HEK293 (cell line): Measurements from ENCODE around the gene AKTIP.

Source experiments
- CTCF ChIP-seq: fragments of 450-650 bp; formaldehyde crosslinking; IDR thresholded peaks from 2 replicates; pipeline ENCODE4 v1.5.1; 2016; ENCODE audit warnings: missing biosample characterization, missing genetic modification characterization
- ZBTB21 ChIP-seq: fragments of 450-650 bp; formaldehyde crosslinking; IDR thresholded peaks from 2 replicates; pipeline ENCODE4 v1.5.1; 2017; ENCODE audit warnings: missing biosample characterization, missing genetic modification characterization
- ZNF121 ChIP-seq: fragments of 450-650 bp; formaldehyde crosslinking; IDR thresholded peaks from 2 replicates; pipeline ENCODE4 v1.5.1; 2016; ENCODE audit warnings: missing biosample characterization, missing genetic modification characterization
- ZNF140 ChIP-seq: fragments of 450-650 bp; formaldehyde crosslinking; IDR thresholded peaks from 2 replicates; pipeline ENCODE4 v1.5.1; 2016; ENCODE audit warnings: missing biosample characterization, missing genetic modification characterization
- ZNF274 ChIP-seq, 2 experiments: fragments of 200-500 bp in 1 of 2; fragments of 450-650 bp in 1 of 2; sonication (Bioruptor generic) in 1 of 2; formaldehyde crosslinking in 1 of 2; IDR thresholded peaks; 2 replicates each; pipeline versions ENCODE4 v1.5.1 to v1.6.1; 2014 to 2016; ENCODE audit warnings: borderline replicate concordance in 1 of 2, inconsistent platforms in 1 of 2, low read length in 1 of 2, missing biosample characterization in 1 of 2, missing genetic modification characterization in 1 of 2
- ZNF324 ChIP-seq: fragments of 450-650 bp; formaldehyde crosslinking; IDR thresholded peaks from 2 replicates; pipeline ENCODE4 v1.5.1; 2016; ENCODE audit warnings: missing biosample characterization, missing genetic modification characterization
- ZNF530 ChIP-seq: fragments of 450-650 bp; formaldehyde crosslinking; IDR thresholded peaks from 2 replicates; pipeline ENCODE4 v1.5.1; 2016; ENCODE audit warnings: low read depth, missing biosample characterization, missing genetic modification characterization
- ZNF660 ChIP-seq: fragments of 450-650 bp; IDR thresholded peaks from 2 replicates; pipeline ENCODE4 v1.5.1; 2018; ENCODE audit warnings: missing biosample characterization, mild to moderate bottlenecking, missing genetic modification characterization
- TF ChIP-seq, protein P1 (sequence below): fragments of 450-650 bp; formaldehyde crosslinking; IDR thresholded peaks from 2 replicates; pipeline ENCODE4 v1.5.1; 2016; ENCODE audit warnings: missing biosample characterization, missing genetic modification characterization
- TF ChIP-seq, protein P2 (sequence below): fragments of 450-650 bp; formaldehyde crosslinking; IDR thresholded peaks from 2 replicates; pipeline ENCODE4 v1.5.1; 2016; ENCODE audit warnings: missing biosample characterization, missing genetic modification characterization, low read depth

DNA sequence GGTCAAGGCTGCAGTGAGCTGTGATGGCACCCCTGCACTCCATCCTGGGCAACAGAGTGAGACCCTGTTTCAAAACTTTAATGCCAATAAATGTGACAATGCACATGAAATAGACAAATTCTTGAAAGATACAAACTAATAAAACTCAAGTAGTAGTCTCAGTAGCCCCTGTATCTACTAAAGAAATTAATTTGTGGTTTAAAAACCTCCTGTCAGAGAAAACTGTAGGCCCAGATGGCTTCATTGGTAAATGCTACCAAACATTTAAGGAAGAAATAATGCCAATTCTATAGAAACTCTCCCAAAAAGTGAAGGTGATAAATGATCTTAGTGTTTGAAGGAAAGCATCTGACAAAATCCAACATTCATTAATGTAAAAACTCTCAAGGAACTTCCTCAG is 16.8 kb downstream of the AKTIP start:
- TF ChIP-seq ZNF324 (tag by site-specific recombination) (no peak), CTCF (tag by site-specific recombination) (no peak), ZNF121 (tag by site-specific recombination) (no peak), ZNF660 (tag by site-specific recombination) (no peak), ZBTB21 (tag by site-specific recombination) (no peak), ZNF530 (tag by site-specific recombination) (no peak), ZNF274 (IDR thresholded peaks at IDR 0.05; ENCODE audit: low read length) (no peak), ZNF274 (tag by site-specific recombination; IDR thresholded peaks at IDR 0.05; ENCODE audit: borderline replicate concordance) (no peak), ZNF140 (tag by site-specific recombination) (no peak)
- TF ChIP-seq, protein P1, sequence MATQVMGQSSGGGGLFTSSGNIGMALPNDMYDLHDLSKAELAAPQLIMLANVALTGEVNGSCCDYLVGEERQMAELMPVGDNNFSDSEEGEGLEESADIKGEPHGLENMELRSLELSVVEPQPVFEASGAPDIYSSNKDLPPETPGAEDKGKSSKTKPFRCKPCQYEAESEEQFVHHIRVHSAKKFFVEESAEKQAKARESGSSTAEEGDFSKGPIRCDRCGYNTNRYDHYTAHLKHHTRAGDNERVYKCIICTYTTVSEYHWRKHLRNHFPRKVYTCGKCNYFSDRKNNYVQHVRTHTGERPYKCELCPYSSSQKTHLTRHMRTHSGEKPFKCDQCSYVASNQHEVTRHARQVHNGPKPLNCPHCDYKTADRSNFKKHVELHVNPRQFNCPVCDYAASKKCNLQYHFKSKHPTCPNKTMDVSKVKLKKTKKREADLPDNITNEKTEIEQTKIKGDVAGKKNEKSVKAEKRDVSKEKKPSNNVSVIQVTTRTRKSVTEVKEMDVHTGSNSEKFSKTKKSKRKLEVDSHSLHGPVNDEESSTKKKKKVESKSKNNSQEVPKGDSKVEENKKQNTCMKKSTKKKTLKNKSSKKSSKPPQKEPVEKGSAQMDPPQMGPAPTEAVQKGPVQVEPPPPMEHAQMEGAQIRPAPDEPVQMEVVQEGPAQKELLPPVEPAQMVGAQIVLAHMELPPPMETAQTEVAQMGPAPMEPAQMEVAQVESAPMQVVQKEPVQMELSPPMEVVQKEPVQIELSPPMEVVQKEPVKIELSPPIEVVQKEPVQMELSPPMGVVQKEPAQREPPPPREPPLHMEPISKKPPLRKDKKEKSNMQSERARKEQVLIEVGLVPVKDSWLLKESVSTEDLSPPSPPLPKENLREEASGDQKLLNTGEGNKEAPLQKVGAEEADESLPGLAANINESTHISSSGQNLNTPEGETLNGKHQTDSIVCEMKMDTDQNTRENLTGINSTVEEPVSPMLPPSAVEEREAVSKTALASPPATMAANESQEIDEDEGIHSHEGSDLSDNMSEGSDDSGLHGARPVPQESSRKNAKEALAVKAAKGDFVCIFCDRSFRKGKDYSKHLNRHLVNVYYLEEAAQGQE (tag by site-specific recombination) = no peak
- TF ChIP-seq, protein P2, sequence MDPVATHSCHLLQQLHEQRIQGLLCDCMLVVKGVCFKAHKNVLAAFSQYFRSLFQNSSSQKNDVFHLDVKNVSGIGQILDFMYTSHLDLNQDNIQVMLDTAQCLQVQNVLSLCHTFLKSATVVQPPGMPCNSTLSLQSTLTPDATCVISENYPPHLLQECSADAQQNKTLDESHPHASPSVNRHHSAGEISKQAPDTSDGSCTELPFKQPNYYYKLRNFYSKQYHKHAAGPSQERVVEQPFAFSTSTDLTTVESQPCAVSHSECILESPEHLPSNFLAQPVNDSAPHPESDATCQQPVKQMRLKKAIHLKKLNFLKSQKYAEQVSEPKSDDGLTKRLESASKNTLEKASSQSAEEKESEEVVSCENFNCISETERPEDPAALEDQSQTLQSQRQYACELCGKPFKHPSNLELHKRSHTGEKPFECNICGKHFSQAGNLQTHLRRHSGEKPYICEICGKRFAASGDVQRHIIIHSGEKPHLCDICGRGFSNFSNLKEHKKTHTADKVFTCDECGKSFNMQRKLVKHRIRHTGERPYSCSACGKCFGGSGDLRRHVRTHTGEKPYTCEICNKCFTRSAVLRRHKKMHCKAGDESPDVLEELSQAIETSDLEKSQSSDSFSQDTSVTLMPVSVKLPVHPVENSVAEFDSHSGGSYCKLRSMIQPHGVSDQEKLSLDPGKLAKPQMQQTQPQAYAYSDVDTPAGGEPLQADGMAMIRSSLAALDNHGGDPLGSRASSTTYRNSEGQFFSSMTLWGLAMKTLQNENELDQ (tag by site-specific recombination) = no peak
